Fibroblast of skin of scalp (primary cell): ENCODE measurements around the gene DTX3L.
A peak's percentile ranks its signal among the peaks of the same experiment; 100 is the strongest.
"Not testable (repeated sequence)": the region's sequence is repeated elsewhere in the genome, so short reads cannot be mapped to it uniquely, and the experiment has no call there.

Source experiments
- DNase-seq: peaks from one replicate; pipeline ENCODE4 v3.0.0-alpha.2; 2013

Gene DTX3L

GRCh38 chr3:122562923-122563716 lies 1.0 kb upstream of the DTX3L start:
- DNase-seq: peak; percentile 14

- DNase-seq: peak; percentile 21
Measured at GRCh38 chr3:122563717-122564025, 467 bp upstream of the DTX3L start.

- not testable (repeated sequence) for DNase-seq
Measured at GRCh38 chr3:122568131-122568530, 4.0 kb downstream of the DTX3L start.

- DNase-seq: no peak
Measured at GRCh38 chr3:122568755-122569154, 4.6 kb downstream of the DTX3L start.

- DNase-seq: no peak
Measured at GRCh38 chr3:122572940-122573412, 8.8 kb downstream of the DTX3L start.

- DNase-seq: peak; percentile 42
Measured at GRCh38 chr3:122576174-122576940, 12.2 kb downstream of the DTX3L start.

GRCh38 chr3:122577409-122578031 lies 13.4 kb downstream of the DTX3L start, which contains the start of gene PARP15:
Gene PARP15, plus strand, starts transcription at chr3:122577650. Its CDS starts 18 bp downstream, at chr3:122577668.
- DNase-seq: no peak

- DNase-seq: no peak
Measured at GRCh38 chr3:122578069-122578740, 14.1 kb downstream of the DTX3L start.

GRCh38 chr3:122580470-122580869 lies 16.3 kb downstream of the DTX3L start:
- no peak for DNase-seq

GRCh38 chr3:122581622-122582021 lies 17.5 kb downstream of the DTX3L start:
- no peak for DNase-seq

GRCh38 chr3:122582390-122582789 lies 18.3 kb downstream of the DTX3L start:
- no peak for DNase-seq

GRCh38 chr3:122586098-122586497 lies 22.0 kb downstream of the DTX3L start:
- DNase-seq: no peak

GRCh38 chr3:122586773-122587485 lies 22.8 kb downstream of the DTX3L start:
- no peak for DNase-seq

GRCh38 chr3:122587572-122587971 lies 23.4 kb downstream of the DTX3L start:
- DNase-seq: no peak

GRCh38 chr3:122589297-122589696 lies 25.2 kb downstream of the DTX3L start:
- no peak for DNase-seq

GRCh38 chr3:122590610-122591009 lies 26.5 kb downstream of the DTX3L start:
- DNase-seq: no peak

- no peak for DNase-seq
Measured at GRCh38 chr3:122594025-122594424, 29.9 kb downstream of the DTX3L start.

GRCh38 chr3:122598151-122598550 lies 34.0 kb downstream of the DTX3L start:
- DNase-seq: no peak

GRCh38 chr3:122598556-122598955 lies 34.4 kb downstream of the DTX3L start:
- no peak for DNase-seq

- no peak for DNase-seq
Measured at GRCh38 chr3:122602011-122602710, 38.0 kb downstream of the DTX3L start.

- no peak for DNase-seq
Measured at GRCh38 chr3:122603056-122603455, 38.9 kb downstream of the DTX3L start.
